GM18508 (cell line): ENCODE data around the gene IKBIP.
"Not testable (repeated sequence)": the region's sequence is repeated elsewhere in the genome, so short reads cannot be mapped to it uniquely, and the experiment has no call there.

Source experiments
- ATAC-seq: cut with Tn5 transposase; IDR thresholded peaks from one replicate; pipeline ENCODE4 v1.9.1; 2021; ENCODE audit warnings: moderate number of reproducible peaks; ENCODE audit not compliant: insufficient read depth, unreplicated experiment

The IKBIP gene

GRCh38 chr12:98578821-98579220 is 65.8 kb downstream of the IKBIP start:
- no peak for ATAC-seq

- no peak for ATAC-seq
Measured at GRCh38 chr12:98578392-98578791, 66.2 kb downstream of the IKBIP start.

GRCh38 chr12:98576795-98577194 is 67.8 kb downstream of the IKBIP start:
- ATAC-seq, result not testable (repeated sequence)

GRCh38 chr12:98575013-98575412 is 69.6 kb downstream of the IKBIP start:
- ATAC-seq, result no peak
